MM.1S (cell line): ENCODE data around the gene ANKRD9.

Source experiments
- EZH2phosphoT487 ChIP-seq: fragments of 300-600 bp; sonication (generic); IDR thresholded peaks from 2 replicates; pipeline ENCODE4 v1.6.1; 2018; ENCODE audit warnings: antibody characterized with exemption, low read length
- TF ChIP-seq, protein P1 (sequence below): fragments of 300-600 bp; sonication (generic); IDR thresholded peaks from 2 replicates; pipeline ENCODE4 v1.5.1; 2016; ENCODE audit warnings: antibody characterized with exemption, low read length, mixed read lengths

DNA sequence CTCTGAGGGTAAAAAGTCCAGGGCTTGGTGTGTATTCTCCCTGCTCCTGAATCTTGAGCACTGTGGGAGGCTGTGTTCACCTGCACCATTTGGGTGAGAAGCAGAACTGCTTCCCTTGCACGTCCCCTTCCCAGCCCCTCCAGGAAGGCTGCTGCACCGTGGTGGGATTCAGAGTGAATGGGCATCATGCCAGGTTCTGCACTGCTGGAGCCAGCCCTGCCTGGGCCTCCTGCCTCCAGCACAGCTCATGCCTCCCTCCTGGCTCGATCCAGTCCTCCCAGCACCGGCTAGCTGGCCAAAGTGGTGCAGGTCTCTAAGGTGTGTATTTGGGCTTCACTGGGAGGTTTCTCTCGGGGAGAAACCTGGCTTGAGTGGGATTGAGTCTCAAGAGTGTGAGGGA, 54.9 kb downstream of the ANKRD9 start:
- TF ChIP-seq, protein P1, sequence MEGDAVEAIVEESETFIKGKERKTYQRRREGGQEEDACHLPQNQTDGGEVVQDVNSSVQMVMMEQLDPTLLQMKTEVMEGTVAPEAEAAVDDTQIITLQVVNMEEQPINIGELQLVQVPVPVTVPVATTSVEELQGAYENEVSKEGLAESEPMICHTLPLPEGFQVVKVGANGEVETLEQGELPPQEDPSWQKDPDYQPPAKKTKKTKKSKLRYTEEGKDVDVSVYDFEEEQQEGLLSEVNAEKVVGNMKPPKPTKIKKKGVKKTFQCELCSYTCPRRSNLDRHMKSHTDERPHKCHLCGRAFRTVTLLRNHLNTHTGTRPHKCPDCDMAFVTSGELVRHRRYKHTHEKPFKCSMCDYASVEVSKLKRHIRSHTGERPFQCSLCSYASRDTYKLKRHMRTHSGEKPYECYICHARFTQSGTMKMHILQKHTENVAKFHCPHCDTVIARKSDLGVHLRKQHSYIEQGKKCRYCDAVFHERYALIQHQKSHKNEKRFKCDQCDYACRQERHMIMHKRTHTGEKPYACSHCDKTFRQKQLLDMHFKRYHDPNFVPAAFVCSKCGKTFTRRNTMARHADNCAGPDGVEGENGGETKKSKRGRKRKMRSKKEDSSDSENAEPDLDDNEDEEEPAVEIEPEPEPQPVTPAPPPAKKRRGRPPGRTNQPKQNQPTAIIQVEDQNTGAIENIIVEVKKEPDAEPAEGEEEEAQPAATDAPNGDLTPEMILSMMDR = no peak
- no peak for TF ChIP-seq EZH2phosphoT487
